WTC11 (cell line): ENCODE measurements around the gene AKT3. TPM values are rescaled to one million over a fixed set of nuclear protein-coding genes. Genes with fewer than 3 reads are reported as not detected.

Experiments
- ATAC-seq: fragments of 200-7000 bp; cut with Tn5 transposase; 2 replicates; pipeline ENCODE4 v1.10.0; 2021; ENCODE audit warnings: mild to moderate bottlenecking, moderate library complexity
- CTCF ChIA-PET: fragments of 300-600 bp; sonication (Branson Sonifier 250); formaldehyde crosslinking; loops from one replicate; lab custom pipeline; 2021; ENCODE audit warnings: antibody characterized with exemption; lab: Charles Lee
- POLR2A ChIA-PET: fragments of 350-600 bp; sonication (Branson Sonifier 250); formaldehyde crosslinking; loops from one replicate; lab custom pipeline; 2021; ENCODE audit warnings: antibody characterized with exemption; lab: Charles Lee
- DNase-seq: peaks from one replicate; pipeline ENCODE4 v3.0.0; 2021; ENCODE audit warnings: low spot score
- H3K27ac Mint-ChIP-seq: 2 replicates; pipeline ENCODE4 v1.8.0; 2021; ENCODE audit warnings: mixed read lengths
- H3K27me3 Mint-ChIP-seq: 2 replicates; pipeline ENCODE4 v1.8.0; 2021; ENCODE audit warnings: low read depth, mild to moderate bottlenecking, moderate library complexity, mixed read lengths
- H3K36me3 Mint-ChIP-seq: 2 replicates; pipeline ENCODE4 v1.8.0; 2021; ENCODE audit warnings: mixed read lengths
- H3K4me1 Mint-ChIP-seq: 2 replicates; pipeline ENCODE4 v1.8.0; 2022; ENCODE audit warnings: mixed read lengths
- H3K4me3 Mint-ChIP-seq: 2 replicates; pipeline ENCODE4 v1.8.0; 2021; ENCODE audit warnings: mild to moderate bottlenecking, moderate library complexity, mixed read lengths
- H3K9me3 Mint-ChIP-seq: 2 replicates; pipeline ENCODE4 v1.8.0; 2021; ENCODE audit warnings: mixed read lengths
- AR ChIP-seq: fragments of 250-450 bp; sonication (Bioruptor Pico); IDR thresholded peaks from 2 replicates; pipeline ENCODE4 v1.9.0; 2021; ENCODE audit warnings: mild to moderate bottlenecking
- ATF3 ChIP-seq: sonication (generic); formaldehyde crosslinking; conservative IDR thresholded peaks from 2 replicates; pipeline ENCODE4 v1.8.1; 2022; ENCODE audit warnings: mild to moderate bottlenecking, missing genetic modification reagents
- ATF6 ChIP-seq: sonication (generic); formaldehyde crosslinking; IDR thresholded peaks from 2 replicates; pipeline ENCODE4 v1.8.1; 2023; ENCODE audit warnings: mild to moderate bottlenecking, missing genetic modification reagents
- E2F5 ChIP-seq: sonication (generic); formaldehyde crosslinking; IDR thresholded peaks from 2 replicates; pipeline ENCODE4 v1.8.1; 2022; ENCODE audit warnings: mild to moderate bottlenecking, moderate library complexity, missing genetic modification reagents
- ERG ChIP-seq: fragments of 250-450 bp; sonication (Bioruptor Pico); IDR thresholded peaks from 2 replicates; pipeline ENCODE4 v1.8.0; 2021; ENCODE audit warnings: mild to moderate bottlenecking
- FOXJ3 ChIP-seq: sonication (generic); formaldehyde crosslinking; IDR thresholded peaks from 2 replicates; pipeline ENCODE4 v1.9.0; 2021; ENCODE audit warnings: missing genetic modification reagents, mild to moderate bottlenecking, borderline replicate concordance
- GRHL2 ChIP-seq: fragments of 250-450 bp; sonication (Bioruptor Pico); IDR thresholded peaks from 2 replicates; pipeline ENCODE4 v1.8.0; 2022; ENCODE audit warnings: mild to moderate bottlenecking, moderate library complexity; ENCODE audit not compliant: insufficient replicate concordance, severe bottlenecking
- HMGA2 ChIP-seq: fragments of 250-450 bp; sonication (Bioruptor Pico); IDR thresholded peaks from 2 replicates; pipeline ENCODE4 v1.4.0; 2021; ENCODE audit warnings: mild to moderate bottlenecking, moderate library complexity
- JAZF1 ChIP-seq: fragments of 250-450 bp; sonication (Bioruptor Pico); IDR thresholded peaks from 2 replicates; pipeline ENCODE4 v1.9.0; 2021; ENCODE audit warnings: moderate library complexity, mild to moderate bottlenecking, inconsistent platforms
- NFYB ChIP-seq: sonication (generic); formaldehyde crosslinking; conservative IDR thresholded peaks from 2 replicates; pipeline ENCODE4 v1.8.0; 2022; ENCODE audit warnings: low read depth, missing genetic modification reagents
- ZMAT4 ChIP-seq: fragments of 250-450 bp; sonication (Bioruptor Pico); IDR thresholded peaks from 2 replicates; pipeline ENCODE4 v1.9.0; 2021; ENCODE audit warnings: mild to moderate bottlenecking
- ZNF219 ChIP-seq: sonication (generic); formaldehyde crosslinking; IDR thresholded peaks from 2 replicates; pipeline ENCODE4 v1.8.0; 2023; ENCODE audit warnings: missing genetic modification reagents, mild to moderate bottlenecking, borderline replicate concordance
- ZNF317 ChIP-seq: sonication (generic); formaldehyde crosslinking; IDR thresholded peaks from 2 replicates; pipeline ENCODE4 v1.8.1; 2023; ENCODE audit warnings: low read depth, mild to moderate bottlenecking, moderate library complexity, missing genetic modification reagents, borderline replicate concordance
- ZNF423 ChIP-seq: fragments of 250-450 bp; sonication (Bioruptor Pico); IDR thresholded peaks from 2 replicates; pipeline ENCODE4 v2.1.2; 2022; ENCODE audit warnings: mild to moderate bottlenecking, moderate library complexity
- total RNA-seq: library from RNA; stranded (reverse); gene quantifications from 3 replicates; pipeline ENCODE4 v1.2.3, GENCODE V29; 2021

AKT3 gene
- total RNA-seq, 1 experiment from 2014 or later: 38.5 TPM

- TF ChIP-seq ATF3 (no peak), ERG (no peak), ZNF423 (CRISPR knock-in tag) (no peak), GRHL2 (CRISPR knock-in tag) (no peak), FOXJ3 (no peak), ATF6 (CRISPR knock-in tag) (no peak), JAZF1 (CRISPR knock-in tag) (no peak)
Observed at GRCh38 chr1:243791586-243792267, 58.3 kb downstream of the AKT3 start (continued).

- H3K36me3 Mint-ChIP-seq: no peaks in the 10 kb centered on the region
- DNase-seq: no peak
- no peak for TF ChIP-seq AR
- TF ChIP-seq ERG: no peak
- TF ChIP-seq HMGA2 (CRISPR knock-in tag): no peak
- no peak for TF ChIP-seq ZNF317 (CRISPR knock-in tag)
- no peak for TF ChIP-seq ZMAT4 (CRISPR knock-in tag)
- no peak for TF ChIP-seq ZNF219 (CRISPR knock-in tag)
- no peak for TF ChIP-seq E2F5
- TF ChIP-seq ATF6 (CRISPR knock-in tag): no peak
- TF ChIP-seq NFYB: no peak
- no peak overlapping the region for H3K27ac Mint-ChIP-seq
- no peaks in the 10 kb centered on the region for H3K9me3 Mint-ChIP-seq
- H3K27me3 Mint-ChIP-seq: no peaks in the 10 kb centered on the region
- ChIA-PET POLR2A (no interaction called here), CTCF (no interaction called here)
- peaks cover 26% of the 10 kb centered on the region for H3K4me1 Mint-ChIP-seq
- H3K4me3 Mint-ChIP-seq: no peak overlapping the region
- ATAC-seq: no peak
Observed at GRCh38 chr1:243790404-243790803, 59.6 kb downstream of the AKT3 start.
